GM12892 (cell line): ENCODE data around the gene TMEM208.

Experiments used
- POLR2A ChIP-seq: IDR thresholded peaks from 2 replicates; pipeline ENCODE4 v1.6.1; 2011; ENCODE audit warnings: low read depth, low read length, control low read depth
- POLR2AphosphoS5 ChIP-seq: IDR thresholded peaks from 2 replicates; pipeline ENCODE4 v1.6.1; 2011; ENCODE audit warnings: low read depth, low read length, control low read depth
- TAF1 ChIP-seq: IDR thresholded peaks from 2 replicates; pipeline ENCODE4 v1.6.1; 2011; ENCODE audit warnings: low read depth, mild to moderate bottlenecking, control low read depth, low read length, borderline replicate concordance

GRCh38 chr16:67241008-67241900 is 14.3 kb downstream of the TMEM208 start:
- no peak for TF ChIP-seq POLR2A
- TF ChIP-seq POLR2AphosphoS5 = no peak
- TF ChIP-seq TAF1 = no peak
